H54 (cell line): ENCODE measurements around the gene GNAQ.

Source experiments
- DNase-seq: peaks from one replicate; pipeline ENCODE4 v3.0.0; 2011; ENCODE audit warnings: low spot score, mixed read lengths; ENCODE audit not compliant: insufficient read length
- FAIRE-seq: peaks from 3 replicates; lab custom pipeline; 2011; peaks lifted over from hg19 to GRCh38; lab: Jason Lieb, UNC
- POLR2A ChIP-seq: IDR thresholded peaks from 2 replicates; pipeline ENCODE4 v1.6.1; 2011; ENCODE audit warnings: low read depth, mild to moderate bottlenecking, low read length

GNAQ gene

DNA sequence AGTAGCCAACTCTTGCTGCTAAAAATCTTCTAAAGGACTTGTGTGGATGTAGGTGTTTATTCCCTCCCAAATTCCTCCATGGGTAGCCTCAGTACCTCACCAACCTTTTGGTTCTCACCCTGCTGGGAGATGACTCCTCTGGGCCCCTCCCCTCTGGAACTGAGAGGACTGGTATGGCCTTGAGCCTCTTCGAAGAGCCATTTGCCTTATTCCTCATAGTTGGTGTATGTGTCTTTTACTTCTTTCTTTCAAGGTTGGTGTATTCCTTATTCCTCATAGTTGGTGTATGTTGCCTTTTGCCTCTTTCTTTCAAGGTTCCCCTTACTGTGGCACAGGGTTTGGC lies 48.3 kb downstream of the GNAQ start:
- no peak for DNase-seq
- peak; percentile 55 for FAIRE-seq
- TF ChIP-seq POLR2A, result no peak

GRCh38 chr9:77982581-77983319 lies 48.9 kb downstream of the GNAQ start:
- DNase-seq (no peak), FAIRE-seq (no peak)
- no peak for TF ChIP-seq POLR2A

DNA sequence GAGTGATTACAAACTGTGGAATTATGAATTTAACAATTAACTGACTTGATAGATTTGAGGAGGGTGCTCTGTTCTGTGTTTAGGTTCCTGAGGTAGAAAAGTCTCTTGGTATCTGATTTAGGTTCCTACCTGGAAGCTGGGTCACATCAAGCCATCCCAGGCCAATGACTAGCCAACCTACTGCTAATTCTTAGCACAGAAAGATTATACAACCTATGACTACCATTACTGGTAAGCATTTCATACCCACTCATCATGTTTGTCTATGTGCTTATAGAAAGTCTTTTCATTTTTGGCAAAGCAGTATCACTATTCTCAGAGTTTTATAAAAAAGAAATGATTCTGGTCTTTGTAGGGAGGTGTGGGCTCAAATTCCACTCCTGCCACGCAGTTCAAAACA lies 49.7 kb downstream of the GNAQ start:
- no peak for TF ChIP-seq POLR2A
- DNase-seq, result no peak
- FAIRE-seq, result peak; percentile 6

GRCh38 chr9:77981332-77981731 lies 50.3 kb downstream of the GNAQ start:
- no peak for TF ChIP-seq POLR2A
- FAIRE-seq, result peak; percentile 99
- DNase-seq, result peak; percentile 57

DNA sequence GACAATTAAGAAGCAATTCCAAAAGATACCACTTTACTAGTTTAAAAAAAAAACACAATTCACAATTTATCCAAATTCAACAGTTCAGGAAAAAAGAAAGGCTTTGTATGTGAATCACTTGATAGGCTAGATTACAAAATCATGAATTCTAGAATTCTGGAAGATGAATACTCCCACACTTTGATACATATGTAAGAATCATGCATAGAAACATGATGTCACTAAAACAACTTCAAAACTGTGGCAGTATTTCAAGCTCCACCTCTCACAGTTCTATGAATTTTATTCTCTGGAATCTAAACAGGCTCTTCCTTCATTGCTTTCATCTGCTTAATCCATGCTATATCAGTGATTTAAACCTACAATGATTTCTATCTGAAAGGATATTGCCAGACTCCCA lies 51.0 kb downstream of the GNAQ start:
- FAIRE-seq (peak; percentile 86), DNase-seq (no peak)
- no peak for TF ChIP-seq POLR2A

GRCh38 chr9:77978086-77978781 lies 53.4 kb downstream of the GNAQ start:
- FAIRE-seq, result no peak
- no peak for TF ChIP-seq POLR2A
- no peak for DNase-seq

- FAIRE-seq, result peak; percentile 98
- DNase-seq, result peak; percentile 61
- no peak for TF ChIP-seq POLR2A
Measured at GRCh38 chr9:77977210-77977611, 54.4 kb downstream of the GNAQ start.

DNA sequence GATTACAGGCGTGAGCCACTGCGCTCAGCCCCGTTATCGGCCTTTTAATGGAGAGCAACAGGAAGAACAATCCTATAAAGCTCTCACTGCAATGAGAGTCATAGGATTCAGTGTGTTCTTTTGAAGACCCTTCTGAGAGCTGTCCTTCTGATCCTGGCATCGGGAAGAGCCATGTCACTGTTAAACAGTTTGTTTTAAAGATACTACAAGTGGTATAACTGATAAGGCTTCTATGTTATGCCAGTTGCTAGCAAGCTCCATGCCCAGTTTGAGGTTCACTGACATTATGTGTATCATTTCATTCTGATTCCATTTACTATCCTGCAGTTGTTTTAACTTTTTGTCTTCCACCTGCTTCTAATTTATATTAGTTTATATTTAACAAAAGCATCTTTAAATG lies 55.8 kb downstream of the GNAQ start:
- FAIRE-seq (no peak), DNase-seq (no peak)
- TF ChIP-seq POLR2A, result no peak

DNA sequence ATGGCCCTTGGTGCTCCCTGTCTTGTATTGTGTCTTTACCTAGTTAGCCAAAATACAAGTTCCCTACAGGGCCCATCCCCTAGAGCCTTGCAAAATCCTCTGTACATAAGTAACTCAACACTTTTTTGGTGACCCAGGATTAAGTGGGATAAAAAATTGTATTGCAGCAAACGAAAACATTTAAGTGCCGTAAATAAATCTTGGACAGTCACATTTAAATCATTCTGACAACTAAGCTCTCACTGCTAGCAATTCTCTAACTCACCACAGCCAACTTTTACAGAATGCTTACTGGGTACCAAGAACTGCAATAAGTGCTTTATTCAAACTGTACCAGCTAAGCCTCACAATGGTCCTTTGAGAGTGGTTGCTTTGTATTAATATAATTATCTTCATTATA lies 56.6 kb downstream of the GNAQ start:
- DNase-seq, result no peak
- no peak for FAIRE-seq
- no peak for TF ChIP-seq POLR2A

- DNase-seq, result no peak
- FAIRE-seq, result no peak
Measured at GRCh38 chr9:77974434-77974833, 57.2 kb downstream of the GNAQ start.

GRCh38 chr9:77969083-77969482 lies 62.5 kb downstream of the GNAQ start:
- TF ChIP-seq POLR2A, result no peak
- peak; percentile 82 for FAIRE-seq
- DNase-seq, result no peak

More at GRCh38 chr9:77974434-77974833, 57.2 kb downstream of the GNAQ start:
- no peak for TF ChIP-seq POLR2A

DNA sequence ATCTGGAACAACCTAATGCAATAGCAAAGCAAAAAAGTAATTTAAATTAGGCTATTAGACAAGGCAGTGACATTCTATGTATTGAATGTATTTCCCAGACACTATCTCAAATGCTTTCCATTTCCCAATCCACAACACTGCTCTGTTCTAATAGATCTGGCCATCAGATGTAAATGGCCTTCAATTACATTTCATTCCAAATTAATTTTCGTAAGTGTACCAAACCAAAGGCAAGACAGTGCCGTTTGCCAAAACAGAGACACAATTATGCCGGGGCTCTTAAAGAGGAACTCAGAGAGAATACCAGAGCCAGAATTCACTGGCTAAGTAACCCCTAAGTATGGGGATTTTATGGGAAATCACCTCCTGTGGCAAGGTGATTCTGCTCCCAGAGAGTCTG lies 63.1 kb downstream of the GNAQ start:
- no peak for DNase-seq
- peak; percentile 60 for FAIRE-seq
- no peak for TF ChIP-seq POLR2A

DNA sequence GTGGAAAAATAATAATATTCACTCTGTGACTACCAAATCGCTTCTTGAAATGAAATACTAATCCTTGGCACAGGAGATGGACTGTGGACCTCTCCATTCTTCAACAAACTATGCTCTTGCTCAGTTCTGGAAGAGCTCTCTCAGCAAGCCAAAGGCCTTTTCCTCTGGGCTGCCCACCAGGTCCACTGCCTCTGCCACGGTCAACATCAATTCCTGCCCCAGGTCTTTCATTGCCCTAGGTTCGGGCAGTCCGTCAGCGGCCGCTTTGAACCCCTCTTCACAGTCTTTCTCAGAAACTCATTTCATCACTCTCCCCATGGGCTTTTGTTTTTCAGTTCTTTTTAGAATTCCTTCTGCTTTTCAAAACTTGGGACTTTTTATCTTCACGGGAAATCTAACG lies 64.9 kb downstream of the GNAQ start:
- FAIRE-seq (no peak), DNase-seq (no peak)

DNA sequence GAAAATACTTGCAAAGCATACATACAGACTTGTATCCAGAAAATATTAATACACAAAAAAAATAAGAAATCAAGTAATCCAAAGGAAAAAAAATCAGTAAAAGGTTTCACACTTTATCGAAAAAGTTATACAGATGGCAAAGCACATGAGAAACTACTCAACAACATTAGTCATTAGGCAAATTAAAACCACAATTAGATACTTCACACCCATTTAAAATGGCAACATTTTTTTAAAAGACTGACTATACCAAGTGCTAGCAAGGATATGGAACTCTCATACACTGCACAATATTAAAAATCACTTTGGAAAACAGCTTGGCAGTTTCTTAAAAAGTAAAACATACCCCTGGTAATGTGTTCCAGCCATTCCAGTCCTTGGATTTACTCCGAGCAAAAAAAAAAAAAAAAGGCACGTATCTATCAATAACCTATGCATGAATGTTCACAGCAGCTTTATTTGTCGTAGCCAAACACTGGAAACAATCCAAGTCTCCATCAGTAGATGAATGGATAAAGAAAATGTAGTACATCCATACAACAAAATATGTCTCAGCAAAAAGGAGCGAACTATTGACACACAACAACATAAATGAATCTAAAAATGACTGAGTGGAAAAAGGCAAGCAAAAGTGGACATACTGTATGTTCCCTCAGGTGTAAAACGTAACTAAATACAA lies 66.0 kb downstream of the GNAQ start:
- DNase-seq, result no peak

More for the DNA sequence above, 64.9 kb downstream of the GNAQ start:
- no peak for TF ChIP-seq POLR2A

More for the DNA sequence above, 66.0 kb downstream of the GNAQ start:
- TF ChIP-seq POLR2A, result no peak
- FAIRE-seq, result peak; percentile 93
